Ecto neural progenitor cell (in vitro differentiated cells): Measurements from ENCODE around the gene HSPE1.
"Not testable (repeated sequence)": the region's sequence is repeated elsewhere in the genome, so short reads cannot be mapped to it uniquely, and the experiment has no call there.

Source experiments
- DNase-seq: peaks from one replicate; pipeline ENCODE4 v3.0.0-alpha.2; 2018; ENCODE audit warnings: low spot score

HSPE1 gene

DNA sequence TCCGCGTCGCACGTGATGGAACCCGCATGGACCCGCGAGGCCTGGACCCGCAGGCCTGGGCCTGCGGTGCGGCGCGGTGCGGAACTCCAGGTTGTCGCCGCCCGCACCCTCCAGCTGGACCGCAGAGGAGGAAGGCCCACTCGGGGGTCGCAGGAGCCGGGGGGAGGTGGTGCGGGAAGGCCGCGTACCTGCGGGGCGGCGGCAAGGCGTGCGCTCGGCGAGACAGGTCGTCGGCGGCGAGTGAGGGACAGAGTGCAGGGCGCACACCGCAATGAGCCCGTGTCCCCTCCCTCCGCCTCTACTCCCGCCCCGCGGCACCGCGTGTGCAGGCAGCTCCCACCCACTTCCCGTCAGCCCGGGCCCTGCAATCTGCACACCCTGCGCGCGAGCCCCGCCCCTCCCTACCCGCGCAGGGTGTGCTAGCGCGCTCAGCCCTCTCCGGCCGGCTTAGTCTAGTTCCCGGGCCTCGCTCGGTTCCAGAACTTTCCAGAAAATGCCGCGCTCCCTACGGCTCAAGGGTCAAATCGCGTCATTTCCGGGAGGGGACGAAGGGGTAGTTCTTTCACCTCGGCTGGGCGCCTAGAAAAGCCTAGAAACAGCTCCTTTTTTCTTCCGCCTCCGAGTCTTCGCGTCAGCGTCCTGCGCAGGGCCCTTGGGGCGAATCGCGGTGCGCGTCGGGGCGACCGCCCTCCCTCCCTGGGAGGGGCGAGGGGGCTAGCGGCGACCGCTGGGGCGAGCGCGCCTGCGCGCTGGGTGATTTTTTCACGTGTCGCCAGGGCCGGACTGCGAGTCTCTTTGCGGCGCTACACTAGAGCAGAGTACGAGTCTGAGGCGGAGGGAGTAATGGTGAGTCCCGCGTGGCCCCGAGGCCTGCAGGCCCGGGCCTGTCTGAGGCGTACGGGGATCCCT is at the start of gene HSPE1, which contains the start of gene HSPD1:
Gene HSPE1, plus strand, starts transcription at position 786 of the 909 bp plus-strand sequence. Its CDS starts 58 bp downstream, at position 844.
Gene HSPD1, minus strand, starts transcription at position 247 of the 909 bp plus-strand sequence. CDS start 992 bp downstream, outside the sequence.
- peak; percentile 97 for DNase-seq

- DNase-seq = no peak
Observed at GRCh38 chr2:197450465-197450864, 49.7 kb upstream of the HSPE1 start.

DNA sequence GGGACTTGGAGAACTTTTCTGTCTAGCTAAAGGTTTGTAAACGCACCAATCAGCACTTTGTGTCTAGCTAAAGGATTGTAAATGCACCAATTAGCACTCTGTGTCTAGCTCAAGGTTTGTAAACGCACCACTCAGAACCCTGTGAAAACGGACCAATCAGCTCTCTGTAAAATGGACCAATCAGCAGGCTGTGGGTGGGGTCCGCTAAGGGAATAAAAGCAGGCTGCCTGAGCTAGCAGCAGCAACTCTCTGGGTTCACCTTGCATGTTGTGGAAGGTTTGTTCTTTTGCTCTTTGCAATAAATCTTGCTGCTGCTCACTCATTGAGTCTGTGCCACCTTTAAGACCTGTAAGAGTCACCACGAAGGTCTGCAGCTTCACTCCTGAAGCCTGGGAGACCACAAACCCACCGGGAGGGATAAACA is 49.2 kb upstream of the HSPE1 start:
- DNase-seq = not testable (repeated sequence)

DNA sequence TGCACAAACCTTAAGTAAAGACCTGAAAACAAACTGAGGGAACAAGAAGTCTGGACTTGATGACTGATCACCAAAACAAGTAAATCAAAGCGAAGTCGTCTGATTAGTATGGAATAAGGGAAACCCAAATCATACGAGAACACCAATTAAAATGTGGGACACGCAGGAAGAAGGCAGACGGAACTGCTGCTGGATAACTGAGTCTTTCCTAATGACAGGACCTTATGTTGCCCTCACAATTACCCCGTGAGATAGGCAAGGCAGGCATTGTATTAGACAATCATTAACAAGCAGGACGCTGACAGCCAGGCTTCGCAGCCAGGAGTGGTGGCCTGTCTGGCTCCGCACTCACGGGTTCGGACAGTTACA is 47.4 kb upstream of the HSPE1 start:
- DNase-seq = no peak

- peak; percentile 99 for DNase-seq
Observed at GRCh38 chr2:197453123-197453913, 46.9 kb upstream of the HSPE1 start, which contains the start of gene COQ10B. Gene COQ10B (plus strand): TSS chr2:197453552. CDS start chr2:197453561, 9 bp downstream.

- DNase-seq = no peak
Observed at GRCh38 chr2:197453914-197454398, 46.2 kb upstream of the HSPE1 start.

- DNase-seq = no peak
Observed at GRCh38 chr2:197454923-197455322, 45.3 kb upstream of the HSPE1 start.

DNA sequence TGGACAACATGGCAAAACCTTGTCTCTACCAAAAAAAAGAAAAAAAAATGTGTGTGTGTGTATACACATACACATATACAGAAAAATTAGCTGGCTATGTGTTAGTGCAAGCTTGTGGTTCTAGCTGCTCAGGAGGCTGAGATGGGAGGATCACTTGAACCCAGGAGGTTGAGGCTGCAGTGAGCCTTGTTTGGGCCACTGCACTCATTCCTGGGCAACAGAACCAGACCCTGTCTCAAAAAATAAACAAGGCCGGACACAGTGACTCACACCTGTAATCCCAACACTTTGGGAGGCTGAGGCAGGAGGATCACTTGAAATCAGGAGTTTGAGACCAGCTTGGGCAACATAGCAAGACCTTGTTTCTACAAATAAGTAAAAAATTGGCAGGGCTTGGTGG is 44.8 kb upstream of the HSPE1 start:
- no peak for DNase-seq

- no peak for DNase-seq
Observed at GRCh38 chr2:197460649-197461048, 39.5 kb upstream of the HSPE1 start.

- DNase-seq = no peak
Observed at GRCh38 chr2:197461057-197461456, 39.1 kb upstream of the HSPE1 start.

DNA sequence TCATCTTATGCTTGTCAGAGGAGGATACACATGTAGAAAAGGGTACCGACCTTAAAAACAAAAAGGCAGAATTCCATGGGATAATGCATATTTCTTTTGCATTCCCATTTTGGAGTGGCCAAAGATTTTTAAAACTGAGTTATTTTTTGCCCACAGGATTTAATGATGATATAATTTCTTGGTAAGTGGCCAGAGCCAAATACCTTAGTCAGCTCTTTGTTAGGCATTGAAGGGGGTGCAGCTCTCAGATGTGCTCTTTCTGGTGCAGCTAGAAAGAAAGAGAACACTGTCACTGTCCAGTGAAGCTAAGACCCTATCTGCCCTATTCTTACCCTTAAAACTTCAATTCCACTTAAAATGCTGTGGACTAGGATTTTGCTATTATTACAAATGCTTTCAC is 36.0 kb upstream of the HSPE1 start:
- no peak for DNase-seq

- DNase-seq = no peak
Observed at GRCh38 chr2:197472166-197472565, 28.0 kb upstream of the HSPE1 start.

GRCh38 chr2:197477797-197478196 is 22.4 kb upstream of the HSPE1 start:
- no peak for DNase-seq

- DNase-seq = no peak
Observed at GRCh38 chr2:197480165-197481036, 19.8 kb upstream of the HSPE1 start.

DNA sequence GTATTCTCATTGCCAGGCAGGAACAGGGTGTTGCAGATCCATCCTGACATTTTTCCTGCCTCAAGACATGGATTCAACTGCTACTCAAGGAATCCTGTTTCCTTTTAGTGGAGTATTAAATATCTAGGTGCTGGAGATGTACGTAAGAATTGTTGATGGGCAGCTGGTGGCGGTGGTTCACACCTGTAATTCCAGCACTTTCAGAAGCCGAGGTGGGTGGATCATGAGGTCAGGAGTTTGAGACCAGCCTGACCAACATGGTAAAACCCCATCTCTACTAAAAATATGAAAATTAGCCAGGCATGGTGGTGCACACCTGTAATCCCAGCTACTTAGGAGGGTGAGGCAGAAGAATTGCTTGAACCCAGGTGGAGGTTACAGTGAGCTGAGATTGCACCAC is 15.9 kb upstream of the HSPE1 start:
- not testable (repeated sequence) for DNase-seq

GRCh38 chr2:197486175-197486574 is 14.0 kb upstream of the HSPE1 start:
- no peak for DNase-seq

DNA sequence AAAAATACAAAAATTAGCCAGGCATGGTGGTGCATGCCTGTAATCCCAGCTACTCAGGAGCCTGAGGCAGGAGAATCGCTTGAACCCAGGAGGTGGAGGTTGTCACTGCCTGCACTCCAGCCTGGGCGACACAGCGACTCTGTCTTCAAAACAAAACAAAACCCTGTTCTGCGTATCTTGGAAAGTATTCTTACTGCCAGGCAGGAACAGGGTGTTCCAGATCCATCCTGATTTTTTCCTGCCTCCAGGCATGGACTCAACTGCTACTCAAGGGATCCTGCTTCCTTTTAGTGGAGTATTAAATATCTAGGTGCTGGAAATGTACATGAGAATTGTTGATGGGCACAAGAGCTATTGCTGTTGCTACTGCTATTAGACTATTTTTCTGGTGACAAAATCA is 12.8 kb upstream of the HSPE1 start:
- no peak for DNase-seq

DNA sequence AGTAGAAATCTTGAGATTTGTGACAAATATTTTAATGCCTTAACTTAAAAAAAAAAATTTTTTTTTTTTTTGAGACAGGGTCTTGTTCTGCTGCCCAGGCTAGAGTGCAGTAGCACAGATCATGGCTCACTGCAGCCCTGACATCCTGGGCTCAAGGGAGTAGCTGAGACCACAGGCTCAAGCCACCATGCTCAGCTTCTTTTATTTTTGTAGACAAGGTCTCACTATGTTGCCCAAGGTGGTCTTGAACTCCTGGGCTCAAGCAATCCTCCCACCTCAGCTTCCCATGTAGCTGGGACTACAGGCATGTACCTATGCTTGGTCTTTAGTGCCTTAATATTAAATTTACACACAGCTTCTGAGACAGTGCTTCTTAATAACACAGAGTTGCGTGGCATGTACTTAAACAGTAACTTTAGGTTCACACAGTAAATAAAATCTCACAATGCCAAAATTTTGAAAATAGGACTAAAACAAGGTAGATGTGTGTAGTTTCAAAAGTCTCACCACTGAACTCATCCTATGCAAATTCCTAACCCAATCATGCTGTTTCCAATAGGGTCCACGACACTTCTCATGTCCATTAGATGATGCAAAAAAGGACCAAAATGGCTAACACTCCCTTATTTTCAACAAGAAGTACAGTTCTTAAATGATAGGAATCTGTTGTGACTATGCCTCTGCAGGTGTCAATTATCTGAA is 4.6 kb upstream of the HSPE1 start:
- DNase-seq = no peak

DNA sequence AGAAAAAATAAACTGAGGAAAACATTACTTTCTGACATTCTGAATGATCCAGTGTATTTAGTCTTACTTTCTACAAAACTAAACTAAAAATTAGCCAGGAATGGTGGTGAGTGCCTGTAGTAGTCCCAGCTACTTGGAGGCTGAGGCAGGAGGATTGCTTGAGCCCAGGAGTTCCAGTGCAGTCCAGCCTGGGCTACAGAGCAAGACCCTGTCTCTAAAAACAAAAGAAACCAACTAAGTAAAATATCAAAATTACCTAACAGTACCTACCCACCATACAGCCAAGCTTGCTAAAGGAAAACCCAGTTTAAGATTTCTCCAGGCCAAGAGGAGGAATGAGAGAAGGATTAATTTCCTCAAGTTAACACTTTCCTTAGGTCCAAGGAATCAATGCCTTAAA is 3.5 kb upstream of the HSPE1 start:
- DNase-seq = no peak

DNA sequence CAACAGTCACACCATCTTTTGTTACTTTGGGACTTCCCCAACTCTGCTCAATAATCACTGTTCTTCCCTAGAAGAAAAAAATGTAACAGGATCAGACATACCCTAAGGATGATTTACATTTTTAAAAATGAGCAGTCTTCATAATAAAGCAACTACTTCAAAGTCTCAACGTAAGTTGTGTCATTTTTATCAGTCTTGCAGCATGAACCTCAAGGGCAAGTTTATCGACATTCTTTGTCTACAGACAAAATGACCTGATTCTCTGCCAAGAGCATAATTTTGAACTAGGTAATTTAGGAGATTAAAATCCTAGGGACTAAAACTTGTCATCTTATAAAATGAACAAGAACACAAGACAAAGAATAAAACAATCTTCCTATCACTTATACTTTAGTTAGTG is 2.9 kb upstream of the HSPE1 start:
- no peak for DNase-seq
